ENCODE data around the gene CAPN15. TPM values are rescaled to one million over a fixed set of nuclear protein-coding genes. Genes with fewer than 3 reads are reported as not detected.
"Not testable (repeated sequence)": the region's sequence is repeated elsewhere in the genome, so short reads cannot be mapped to it uniquely, and the experiment has no call there.

CAPN15 gene
- polyA plus RNA-seq, 10 donors, result 14.3 to 30.0 (median 24.0) TPM

GRCh38 chr16:588889-589657 lies 61.6 kb downstream of the CAPN15 start:
- DNase-seq, result peak; percentile 97 to 100 (median 98)

- DNase-seq, result peak; percentile 98 to 100 (median 100)
Observed at GRCh38 chr16:589658-590187, 62.2 kb downstream of the CAPN15 start, which contains the start of gene RAB40C. RAB40C (plus strand) TSS chr16:590066; CDS start chr16:590292, 226 bp downstream.

GRCh38 chr16:590188-590814 lies 62.8 kb downstream of the CAPN15 start:
- peak in 2 of 3 donors; percentile 60 to 74 for DNase-seq

DNA sequence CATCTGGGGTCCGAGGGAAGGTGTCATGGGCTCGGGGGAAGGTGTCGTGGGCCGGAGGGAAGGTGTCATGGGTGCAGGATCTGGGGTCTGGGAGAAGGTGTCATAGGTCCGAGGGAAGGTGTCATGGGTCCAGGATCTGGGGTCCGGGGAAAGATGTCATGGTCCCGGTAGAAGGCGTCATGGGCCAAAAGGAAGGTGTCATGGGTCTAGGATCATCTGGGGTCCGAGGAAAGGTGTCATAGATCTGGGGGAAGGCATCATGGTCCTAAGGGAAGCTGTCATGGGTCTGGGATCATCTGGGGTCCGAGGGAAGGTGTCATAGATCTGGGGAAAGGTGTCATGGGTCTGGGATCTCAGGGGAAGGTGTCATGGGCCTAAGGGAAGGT lies 63.3 kb downstream of the CAPN15 start:
- no peak for DNase-seq

- no peak for DNase-seq
Observed at GRCh38 chr16:591231-591630, 63.7 kb downstream of the CAPN15 start.

DNA sequence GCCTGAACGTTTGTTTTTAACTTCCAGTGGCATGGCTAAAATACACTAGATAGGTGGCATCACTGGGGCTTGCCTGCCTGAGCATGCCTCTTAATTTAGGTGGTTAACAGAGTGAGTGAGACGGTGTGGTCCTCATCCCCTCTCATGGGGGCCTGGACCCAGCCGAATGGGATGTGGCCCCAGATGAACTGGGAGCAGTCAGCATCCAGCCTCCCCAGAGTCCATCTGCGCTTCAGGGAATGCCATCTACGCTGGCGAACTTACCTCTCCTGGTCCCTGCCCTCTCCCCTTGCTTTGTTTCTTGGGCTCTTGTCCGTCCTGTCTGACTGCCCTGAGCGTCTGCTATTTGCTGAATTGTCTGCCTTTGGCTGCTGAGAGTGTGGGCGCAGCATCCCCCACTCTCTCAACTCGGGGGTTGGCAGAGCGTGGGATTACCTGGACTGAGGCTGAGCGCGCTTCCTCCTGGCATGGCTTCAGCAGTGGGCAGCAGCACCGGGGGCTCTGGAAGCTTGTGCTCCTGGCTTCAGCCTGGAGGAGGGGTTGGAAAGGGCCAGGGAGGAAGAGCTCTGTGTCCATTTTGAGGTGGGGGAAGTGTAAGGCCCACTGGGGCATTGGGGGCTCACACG lies 64.5 kb downstream of the CAPN15 start:
- DNase-seq, result no peak

DNA sequence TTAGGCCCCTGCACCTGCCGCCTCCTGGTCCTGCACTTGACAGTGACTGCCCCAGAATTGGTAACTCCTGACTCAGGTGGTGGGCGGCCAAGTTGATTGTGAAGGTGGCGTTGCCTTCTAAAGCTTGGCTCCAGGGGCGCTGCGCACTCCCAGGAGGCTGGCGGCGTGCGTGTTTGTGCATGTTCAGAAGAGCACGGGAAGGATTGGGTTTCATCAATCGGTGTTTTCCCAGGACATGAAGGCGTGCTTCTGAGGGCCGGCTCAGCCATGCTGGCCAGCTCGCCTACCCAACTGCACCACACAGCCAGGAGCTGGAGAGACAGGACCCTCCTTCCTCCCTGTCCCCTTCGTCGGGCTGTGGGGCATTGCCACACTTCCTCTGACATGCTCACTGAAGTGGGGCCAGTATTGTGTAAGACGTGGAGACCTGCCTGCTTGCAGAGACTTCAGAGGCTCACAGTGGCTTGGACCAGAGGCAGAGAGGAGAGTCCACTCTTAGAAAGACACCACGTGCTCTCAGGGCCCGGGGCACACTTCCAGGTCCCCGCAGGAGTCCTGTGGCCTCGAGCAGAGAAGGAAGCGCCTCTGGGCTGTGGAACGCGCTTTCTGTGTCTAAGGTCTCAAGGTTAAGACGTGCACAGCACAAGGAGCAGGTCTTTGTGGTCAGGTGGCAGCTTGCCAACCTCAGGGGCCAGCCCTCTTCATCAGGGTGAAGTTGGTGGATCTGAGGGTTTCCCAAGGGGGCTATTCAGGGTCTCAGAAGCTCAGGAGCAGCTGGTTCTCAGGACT lies 65.2 kb downstream of the CAPN15 start:
- no peak for DNase-seq

DNA sequence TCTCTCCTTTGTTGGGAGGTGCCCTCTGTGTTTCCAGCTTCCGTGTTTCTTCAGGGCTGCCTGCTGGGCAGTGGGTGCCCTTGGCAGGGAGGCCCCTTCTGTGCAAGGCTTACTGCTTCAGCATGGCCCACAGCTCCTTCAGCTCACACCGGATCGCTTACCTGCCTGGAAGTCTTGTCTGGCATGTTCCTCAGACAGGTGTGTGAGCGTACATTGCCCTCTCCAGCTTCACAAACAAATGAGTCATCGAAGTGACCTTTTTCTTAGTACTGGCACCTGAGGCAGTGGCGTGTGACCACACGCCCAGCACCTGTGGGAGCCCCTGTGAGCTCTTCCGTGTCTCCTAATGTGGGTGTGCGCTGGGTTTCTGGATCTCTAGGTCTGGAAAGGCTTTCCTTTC lies 65.9 kb downstream of the CAPN15 start:
- no peak for DNase-seq

DNA sequence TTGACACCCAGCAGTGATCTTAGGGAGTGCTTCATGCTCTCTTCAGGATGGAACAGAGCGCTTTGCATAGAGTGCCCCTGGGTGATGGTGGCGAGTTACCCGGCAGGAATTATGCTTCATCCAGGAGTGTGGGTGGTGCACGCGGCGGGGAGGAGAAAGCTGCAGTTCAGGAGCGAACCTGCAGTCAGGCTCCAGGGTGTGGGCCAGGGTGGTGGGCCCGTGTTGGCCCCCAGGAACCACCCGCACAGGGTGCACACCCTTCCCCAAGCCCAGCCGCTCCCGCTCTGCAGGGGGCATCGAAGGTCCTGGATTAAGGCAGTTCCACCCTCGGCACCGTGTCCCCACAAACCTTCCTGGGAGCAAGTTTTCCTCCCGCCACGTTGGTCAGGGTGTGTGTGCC lies 66.3 kb downstream of the CAPN15 start:
- no peak for DNase-seq

- no peak for DNase-seq
Observed at GRCh38 chr16:595094-595528, 67.6 kb downstream of the CAPN15 start.

DNA sequence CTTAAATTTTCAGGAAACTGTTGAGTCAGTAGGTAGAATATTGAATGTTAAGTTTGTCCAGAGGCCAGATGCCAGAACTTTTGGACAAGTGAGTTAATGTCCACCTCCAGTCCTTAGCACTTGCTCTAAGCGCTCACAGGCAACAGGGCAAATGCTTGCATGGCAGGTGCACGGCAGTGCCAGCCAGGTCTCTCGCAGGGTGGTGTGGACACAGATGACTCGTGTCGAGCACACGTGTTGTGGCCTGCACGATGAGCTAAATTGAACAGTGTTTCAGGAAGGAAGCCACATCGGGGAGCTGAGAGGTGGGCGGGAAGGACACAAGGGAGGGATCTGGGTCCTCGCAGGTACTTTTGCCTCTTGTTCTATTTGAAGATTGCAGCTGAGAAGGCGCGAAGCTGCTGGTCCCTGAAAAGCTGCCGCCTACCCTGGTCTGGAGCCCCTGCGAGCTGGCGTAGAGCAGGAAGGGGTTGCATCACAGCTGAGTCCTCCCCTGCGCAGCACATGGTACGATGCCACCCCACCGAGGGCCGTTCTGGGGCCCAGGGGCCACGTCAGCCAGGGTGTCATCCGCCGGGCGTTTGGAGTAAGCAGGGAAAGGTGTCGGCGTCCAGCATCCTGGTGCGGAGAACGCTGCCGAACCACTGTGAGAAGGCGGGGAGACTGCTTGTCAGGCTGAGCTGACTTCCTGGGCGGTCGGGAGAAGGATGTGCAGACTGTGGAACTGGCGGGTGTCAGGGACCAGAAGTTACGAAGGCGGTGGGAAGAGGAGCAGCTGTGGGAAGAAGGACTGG lies 68.6 kb downstream of the CAPN15 start:
- no peak for DNase-seq

DNA sequence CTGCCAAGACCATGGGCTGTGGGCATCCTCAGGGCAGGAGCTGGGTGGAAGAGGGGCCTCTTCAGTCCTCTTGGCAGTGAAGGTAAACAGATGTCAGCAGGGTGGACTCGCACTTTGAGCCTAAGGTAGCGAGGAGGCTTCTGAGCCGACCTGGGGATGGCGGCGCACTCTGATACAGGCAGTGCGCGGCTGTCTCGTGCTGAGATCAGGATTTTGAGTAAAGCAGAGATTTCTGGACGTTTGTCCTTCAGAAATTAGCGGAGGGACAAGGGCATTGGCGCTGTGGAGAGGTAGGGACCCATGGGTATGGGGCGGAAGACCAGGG lies 69.2 kb downstream of the CAPN15 start:
- DNase-seq, result no peak

DNA sequence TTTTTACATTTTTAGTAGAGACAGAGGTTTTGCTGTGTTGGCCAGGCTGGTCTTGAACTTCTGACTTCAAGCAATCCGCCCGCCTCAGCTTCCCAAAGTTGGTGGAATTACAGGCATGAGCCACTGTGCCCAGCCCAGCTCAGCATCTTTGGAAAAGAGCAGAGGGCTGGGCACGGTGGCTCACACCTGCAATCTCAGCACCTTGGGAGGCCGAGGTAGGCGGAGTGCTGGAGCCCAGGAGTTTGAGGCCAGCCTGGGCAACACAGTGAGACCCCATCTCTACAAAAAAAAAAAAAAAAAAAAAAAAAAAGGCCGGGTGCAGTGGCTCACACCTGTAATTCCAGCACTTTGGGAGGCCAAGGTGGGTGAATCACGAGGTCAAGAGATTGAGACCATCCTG lies 70.1 kb downstream of the CAPN15 start:
- not testable (repeated sequence) for DNase-seq

DNA sequence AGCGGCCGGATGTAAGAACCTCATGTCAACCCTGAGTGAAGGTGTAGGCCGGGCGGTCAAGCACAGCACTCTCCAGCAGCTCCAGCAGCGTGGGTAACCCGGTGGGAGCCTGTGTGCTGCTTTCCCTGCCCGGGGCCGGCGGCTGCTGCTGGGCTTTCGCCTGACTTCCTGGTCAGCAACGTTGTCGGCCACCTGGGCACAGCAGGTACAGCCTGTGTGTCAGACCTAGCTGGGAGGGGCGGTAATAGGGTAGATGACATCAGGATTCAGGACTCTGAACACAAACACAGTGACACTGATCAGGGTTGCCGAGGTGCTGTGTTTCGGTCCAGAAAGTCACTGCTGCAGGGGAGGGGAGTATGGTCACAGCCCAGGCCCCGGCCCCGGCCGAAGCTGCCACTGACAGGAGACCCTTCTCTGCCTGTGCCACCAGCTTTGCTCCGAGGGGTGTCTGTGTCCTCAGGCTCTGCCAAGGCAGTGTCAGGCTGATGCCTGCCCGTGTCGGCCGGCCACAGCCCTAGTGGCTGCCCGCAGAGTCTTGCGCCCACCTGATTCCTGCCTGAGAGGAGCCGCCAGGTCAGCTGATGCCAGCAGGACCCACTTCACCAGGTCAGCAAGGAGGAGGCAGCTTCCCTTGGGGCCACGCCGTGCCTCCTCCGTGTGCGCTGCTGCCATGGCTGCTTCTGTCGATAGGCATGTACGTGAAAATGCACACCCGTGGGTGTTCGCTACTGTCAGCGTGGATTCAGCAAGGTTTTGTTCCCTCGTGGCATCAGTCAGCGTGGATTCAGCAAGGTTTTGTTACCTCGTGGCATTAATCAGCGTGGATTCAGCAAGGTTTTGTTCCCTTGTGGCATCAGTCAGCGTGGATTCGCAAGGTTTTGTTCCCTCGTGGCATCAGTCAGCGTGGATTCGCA lies 71.6 kb downstream of the CAPN15 start:
- DNase-seq, result no peak

DNA sequence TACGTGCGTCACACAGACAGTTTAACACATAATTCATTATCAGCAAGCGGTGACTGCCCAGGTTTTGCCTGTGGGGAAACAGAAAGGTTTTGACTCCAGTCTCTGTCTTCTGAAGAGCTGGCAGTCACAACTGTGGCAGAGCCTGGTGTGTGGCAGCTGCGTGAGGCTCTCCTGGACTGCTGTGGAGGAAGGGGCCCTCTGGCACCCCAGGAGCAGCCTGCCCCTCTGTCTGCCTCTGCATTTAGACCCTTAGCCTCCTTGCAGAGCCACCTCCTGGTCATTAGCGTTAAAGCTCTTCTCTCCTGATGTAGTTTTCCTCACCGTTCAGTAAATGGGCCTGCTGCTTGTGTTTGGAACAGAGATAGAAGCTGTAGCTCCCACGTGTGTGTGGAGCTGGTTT lies 73.3 kb downstream of the CAPN15 start:
- no peak for DNase-seq

- no peak for DNase-seq
Observed at GRCh38 chr16:603933-604332, 76.4 kb downstream of the CAPN15 start.
